AG10803 (cell line): ENCODE results near the gene VAV2.

Experiments used
- DNase-seq: peaks from one replicate; pipeline ENCODE4 v3.0.0; 2010; ENCODE audit warnings: low read depth
- H3K4me3 ChIP-seq: 2 replicates; pipeline ENCODE4 v1.5.1; 2011; ENCODE audit warnings: mild to moderate bottlenecking, low read length, control low read depth
- CTCF ChIP-seq: conservative IDR thresholded peaks from 2 replicates; pipeline ENCODE4 v1.5.1; 2011; ENCODE audit warnings: mild to moderate bottlenecking, low read length, control low read depth, inconsistent platforms

Gene VAV2

DNA sequence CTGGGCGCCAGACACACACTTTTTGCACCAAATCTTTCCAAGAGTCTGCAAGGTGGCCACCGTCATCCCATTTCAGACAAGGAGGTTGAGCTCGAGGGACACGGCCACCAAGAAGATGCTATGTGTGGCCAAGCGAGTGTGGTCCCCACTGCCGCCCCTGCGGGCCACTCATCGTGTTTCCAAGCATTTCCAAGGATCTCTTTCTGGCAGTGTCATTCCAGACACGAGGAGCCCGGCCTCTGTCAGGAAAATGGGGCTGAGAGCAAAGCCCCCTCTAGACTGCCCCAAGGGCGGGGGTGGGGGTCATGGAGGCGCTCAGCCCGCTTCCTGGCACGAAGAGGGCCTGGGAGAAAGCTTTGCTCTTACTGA, 10.6 kb downstream of the VAV2 start:
- H3K4me3 ChIP-seq: no peak overlapping the region
- no peak for DNase-seq
- no peak for TF ChIP-seq CTCF

GRCh38 chr9:133980864-133981588, 11.1 kb downstream of the VAV2 start:
- TF ChIP-seq CTCF: no peak
- no peak for DNase-seq
- H3K4me3 ChIP-seq: no peak overlapping the region

DNA sequence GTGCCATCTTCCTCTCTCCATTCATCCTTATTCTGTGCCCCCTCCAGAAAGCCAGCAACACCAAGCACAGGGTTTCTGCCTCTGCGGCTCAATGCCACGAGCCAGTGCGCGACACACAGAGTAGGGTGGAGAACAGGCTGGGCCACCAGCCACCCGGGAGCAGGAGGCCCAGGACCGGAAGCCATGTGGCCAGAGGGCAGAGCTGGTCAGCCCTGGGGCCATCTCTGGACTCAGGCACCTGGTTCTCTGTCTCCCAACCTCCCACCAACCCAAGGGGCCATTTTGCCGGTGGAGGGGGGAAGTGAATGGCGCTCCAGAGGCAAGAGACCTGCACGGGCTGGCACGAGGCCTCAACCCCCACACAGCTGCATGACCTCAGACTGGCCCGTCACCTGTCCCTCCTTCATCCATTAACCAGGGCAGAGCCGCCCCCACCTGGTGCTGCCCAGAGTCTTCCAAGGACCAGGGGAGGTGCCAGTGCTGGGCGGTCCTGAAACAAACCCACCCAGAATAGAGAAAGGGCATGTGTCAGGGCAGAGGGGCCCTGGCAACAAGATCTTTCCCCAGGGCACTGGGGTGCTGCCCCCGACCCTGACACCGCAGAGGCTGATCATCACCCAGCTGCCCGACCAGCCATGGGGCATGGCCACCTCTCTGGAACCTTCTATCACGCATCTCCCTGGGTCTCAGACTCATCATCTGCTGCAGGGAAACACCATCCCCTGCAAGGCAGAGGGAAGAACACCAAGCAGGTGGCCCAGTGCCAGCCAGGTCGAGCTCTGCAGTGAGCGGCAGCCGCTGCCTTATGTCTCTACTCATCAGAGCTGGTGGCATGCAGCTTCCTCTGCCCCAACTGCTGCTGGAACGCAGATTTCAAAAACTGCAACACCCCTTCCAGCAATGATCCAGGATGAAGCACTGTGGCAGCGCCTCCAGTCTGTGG, 11.9 kb downstream of the VAV2 start:
- no peak for TF ChIP-seq CTCF
- no peak overlapping the region; the same call in 1 of the 2 replicates for H3K4me3 ChIP-seq
- no peak for DNase-seq

DNA sequence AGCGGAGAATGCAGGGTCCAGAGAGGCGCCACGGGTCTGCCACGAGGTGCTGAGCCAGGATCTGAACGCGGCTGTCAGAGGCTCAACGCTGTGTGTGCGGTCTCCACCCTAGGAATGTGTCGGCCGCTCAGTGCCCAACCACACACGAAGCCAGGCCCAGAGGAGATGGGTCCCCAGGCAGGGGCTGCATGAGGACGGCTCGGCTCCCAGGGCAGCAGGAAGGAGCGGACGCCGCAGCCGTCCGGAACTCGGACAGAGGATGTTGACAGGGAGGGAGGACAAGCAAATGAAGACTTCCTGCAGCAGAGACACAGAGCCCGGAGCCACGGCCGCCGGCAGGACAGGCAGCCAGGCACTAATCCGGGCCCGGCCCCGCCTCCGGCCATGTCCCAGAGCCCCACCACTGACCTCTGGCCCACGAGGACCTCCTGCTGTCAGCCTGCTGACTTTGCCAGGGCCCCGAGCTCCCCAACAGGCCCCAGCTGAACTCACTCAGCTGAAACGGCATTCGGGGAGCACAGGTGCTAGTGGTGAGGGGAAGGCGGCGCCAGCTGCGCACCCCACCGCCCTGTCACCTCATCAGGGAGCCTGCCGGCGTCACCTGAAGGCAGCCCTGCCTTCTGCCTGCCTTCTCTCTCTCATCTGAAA, 12.7 kb downstream of the VAV2 start:
- peak; percentile 43 for DNase-seq
- peak overlapping the region; percentile 46 for H3K4me3 ChIP-seq
- no peak for TF ChIP-seq CTCF

DNA sequence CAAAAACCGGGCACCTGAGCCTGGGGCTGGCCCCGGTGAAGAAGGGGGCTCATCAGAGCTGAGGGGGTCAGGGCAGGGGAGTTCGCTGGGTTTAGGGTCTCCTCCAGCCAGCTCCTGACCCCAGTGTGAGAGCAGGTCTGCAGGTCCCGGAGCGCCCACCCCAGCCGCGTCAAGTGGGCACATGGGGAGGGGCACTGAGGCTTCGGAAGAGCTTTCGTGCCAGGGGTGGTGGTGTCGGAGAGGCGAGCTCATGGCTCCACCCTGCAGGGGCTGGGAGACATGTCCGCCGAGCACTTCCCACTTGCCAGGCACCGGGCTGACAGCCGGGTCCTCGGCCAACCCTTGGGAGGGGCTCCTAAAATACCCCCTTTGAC, 13.2 kb downstream of the VAV2 start:
- no peak for DNase-seq
- peak overlapping the region; percentile 46 for H3K4me3 ChIP-seq
- no peak for TF ChIP-seq CTCF

GRCh38 chr9:133978226-133978898, 13.8 kb downstream of the VAV2 start:
- no peak for TF ChIP-seq CTCF
- no peak overlapping the region for H3K4me3 ChIP-seq
- DNase-seq: no peak
